Hindlimb muscle (tissue), 1 donor: ENCODE measurements around the gene KRT1. TPM values are rescaled to one million over a fixed set of nuclear protein-coding genes. Genes with fewer than 3 reads are reported as not detected.
"Not testable (repeated sequence)": the region's sequence is repeated elsewhere in the genome, so short reads cannot be mapped to it uniquely, and the experiment has no call there.

Experiments used
- DNase-seq: peaks from one replicate; pipeline ENCODE4 v3.0.0-alpha.2; 2013
- polyA plus RNA-seq: library from polyadenylated mRNA; unstranded; fragments of 120-200 nt; gene quantifications from one replicate; pipeline ENCODE4 v1.2.1, GENCODE V29; 2013; ENCODE audit not compliant: insufficient read length

The KRT1 gene
- polyA plus RNA-seq, 1 donor = 20.8 TPM

DNA sequence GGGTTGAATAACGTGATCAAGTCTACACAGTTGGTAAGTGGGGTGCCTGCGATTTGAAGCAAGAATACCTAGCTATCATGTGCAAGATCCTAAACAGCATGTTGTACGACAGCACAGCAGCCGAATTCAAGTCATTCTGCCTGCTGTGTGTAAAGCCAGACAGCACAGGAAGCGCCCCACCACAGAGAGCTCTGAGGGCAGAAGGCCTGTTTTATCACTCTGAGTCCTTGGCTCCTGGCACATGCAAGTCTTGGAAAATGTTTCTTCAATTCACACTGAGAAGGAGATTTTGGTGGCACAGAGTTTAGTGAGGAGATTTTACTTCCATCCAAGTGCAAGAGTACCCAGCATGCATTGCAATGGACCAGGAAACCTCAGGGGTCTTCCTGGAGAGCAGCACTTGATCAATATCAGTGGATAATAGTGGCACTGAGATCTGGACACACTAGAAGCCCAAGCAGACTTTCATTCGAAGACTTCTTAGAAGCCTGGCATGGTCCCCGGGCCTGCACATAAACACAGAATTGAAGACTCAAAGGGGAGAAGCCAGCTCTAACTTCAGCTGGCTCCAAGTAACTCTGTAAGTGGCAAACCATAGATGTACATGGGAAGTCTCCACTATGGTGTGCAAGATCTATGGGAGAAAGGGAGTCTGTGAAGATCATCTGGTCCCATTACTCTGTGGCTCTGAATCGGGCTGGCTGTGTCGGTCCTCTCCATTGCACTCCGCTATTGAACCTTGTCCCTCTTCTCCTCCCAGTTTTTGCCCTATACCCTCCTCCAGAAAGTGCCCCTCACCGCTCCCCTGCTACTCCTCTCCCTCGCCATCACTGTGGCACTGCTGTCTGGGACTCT, 1.5 kb upstream of the KRT1 start:
- DNase-seq = no peak

GRCh38 chr12:52679875-52680274, 332 bp downstream of the KRT1 start:
- no peak for DNase-seq

DNA sequence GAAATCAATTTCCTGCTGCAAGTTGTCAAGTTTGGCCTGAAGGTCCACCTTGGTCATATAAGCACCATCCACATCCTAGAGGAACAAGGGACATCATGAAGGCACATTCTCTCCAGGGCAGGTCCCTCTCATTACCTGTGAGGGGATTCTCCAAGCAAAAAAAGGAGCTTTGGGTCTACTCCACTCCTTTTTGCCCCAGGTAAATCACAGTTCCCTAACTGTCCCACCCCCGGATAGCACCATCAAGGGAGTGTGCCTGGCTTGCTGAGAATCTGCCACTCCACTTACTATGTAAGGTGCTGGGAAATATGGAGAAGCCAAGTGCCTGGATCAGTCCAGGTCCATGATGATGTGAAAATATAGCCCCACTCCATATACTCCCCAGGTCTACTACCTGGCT, 2.5 kb downstream of the KRT1 start:
- no peak for DNase-seq

DNA sequence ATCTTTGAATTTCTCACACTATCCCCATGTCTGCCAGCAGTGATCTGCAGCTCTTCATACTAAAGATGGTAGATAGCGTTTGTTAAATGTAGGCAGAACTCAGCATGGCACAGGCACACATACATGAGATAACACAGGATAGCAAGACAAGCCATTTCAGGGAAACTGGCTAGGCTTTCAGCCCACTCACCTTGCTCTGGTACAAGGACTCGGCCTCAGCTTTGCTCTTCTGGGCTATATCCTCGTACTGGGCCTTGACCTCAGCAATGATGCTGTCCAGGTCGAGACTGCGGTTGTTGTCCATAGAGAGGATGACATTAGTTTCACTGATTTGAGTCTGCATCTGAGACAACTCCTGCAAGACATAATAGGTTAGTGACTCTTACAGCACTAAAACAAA, 3.1 kb downstream of the KRT1 start:
- no peak for DNase-seq

GRCh38 chr12:52676163-52676562, 4.0 kb downstream of the KRT1 start:
- DNase-seq = no peak

- DNase-seq = no peak
Observed at GRCh38 chr12:52675301-52675701, 4.9 kb downstream of the KRT1 start.

DNA sequence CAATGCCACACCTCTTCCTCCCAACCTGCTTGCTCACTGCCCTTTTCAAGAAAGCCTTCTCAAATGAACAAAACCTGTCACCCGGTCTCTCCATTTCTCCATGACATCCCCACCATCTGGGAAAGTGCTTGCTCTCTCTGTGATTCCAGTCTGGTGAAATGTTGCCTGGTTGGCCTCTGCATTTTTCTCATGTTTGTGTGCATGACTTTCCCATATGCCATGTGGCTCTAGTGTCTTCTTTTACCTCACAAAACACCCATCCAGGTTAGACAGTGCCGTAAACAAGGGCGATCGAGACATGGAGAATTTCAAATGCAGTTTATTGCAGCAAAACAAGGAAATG, 5.8 kb downstream of the KRT1 start:
- DNase-seq = no peak

GRCh38 chr12:52673713-52674432, 6.3 kb downstream of the KRT1 start:
- no peak for DNase-seq

- DNase-seq = no peak
Observed at GRCh38 chr12:52673217-52673616, 7.0 kb downstream of the KRT1 start.

DNA sequence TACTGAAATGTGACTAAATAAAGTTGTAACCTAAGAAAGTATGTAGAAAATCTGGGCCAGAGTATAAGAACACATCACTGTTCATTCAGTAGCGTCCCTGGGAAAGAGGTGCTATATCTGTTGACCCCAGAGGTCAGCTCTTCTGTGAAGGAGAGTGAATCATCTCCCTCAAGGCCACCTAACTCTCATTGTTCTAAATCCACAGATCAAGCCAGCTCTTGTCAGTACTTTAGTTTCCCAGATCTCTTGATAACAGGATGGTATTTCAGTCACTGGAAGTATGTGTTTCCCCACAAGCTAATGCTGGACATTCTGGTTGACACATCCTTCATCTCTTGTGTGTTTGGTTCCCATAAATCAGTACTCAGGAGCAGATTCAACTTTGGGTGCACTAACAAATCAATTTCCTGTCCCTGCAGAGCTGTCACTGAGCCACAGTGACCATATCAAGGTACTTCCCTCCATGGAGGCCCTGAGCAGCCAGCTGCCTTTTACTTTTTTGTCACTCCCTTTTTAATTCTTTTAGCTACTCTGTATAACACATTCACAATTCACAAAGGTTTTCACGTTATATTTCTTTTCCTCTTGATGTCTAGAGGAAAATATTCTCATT, 7.8 kb downstream of the KRT1 start:
- DNase-seq = no peak

DNA sequence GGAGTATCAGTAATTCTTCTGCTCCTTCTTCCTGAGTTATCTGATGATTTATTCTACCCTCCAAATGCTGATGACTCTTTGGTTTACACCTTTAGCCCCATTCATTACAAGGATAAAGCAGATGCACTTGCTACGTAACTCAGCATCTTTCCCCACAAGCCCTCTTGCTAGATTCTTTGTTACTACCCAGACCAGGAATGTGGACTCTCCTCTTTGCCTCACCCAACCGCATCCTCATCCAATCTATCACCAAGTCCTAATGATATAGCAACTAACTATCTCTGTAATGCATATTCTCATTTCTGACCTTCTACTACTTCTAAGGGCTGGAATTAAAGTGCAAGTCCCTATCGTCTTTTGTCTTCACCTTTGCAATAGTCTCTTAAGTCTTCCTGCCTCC, 9.2 kb downstream of the KRT1 start:
- no peak for DNase-seq

- DNase-seq = no peak
Observed at GRCh38 chr12:52670506-52670905, 9.7 kb downstream of the KRT1 start.

GRCh38 chr12:52669941-52670340, 10.3 kb downstream of the KRT1 start:
- not testable (repeated sequence) for DNase-seq

DNA sequence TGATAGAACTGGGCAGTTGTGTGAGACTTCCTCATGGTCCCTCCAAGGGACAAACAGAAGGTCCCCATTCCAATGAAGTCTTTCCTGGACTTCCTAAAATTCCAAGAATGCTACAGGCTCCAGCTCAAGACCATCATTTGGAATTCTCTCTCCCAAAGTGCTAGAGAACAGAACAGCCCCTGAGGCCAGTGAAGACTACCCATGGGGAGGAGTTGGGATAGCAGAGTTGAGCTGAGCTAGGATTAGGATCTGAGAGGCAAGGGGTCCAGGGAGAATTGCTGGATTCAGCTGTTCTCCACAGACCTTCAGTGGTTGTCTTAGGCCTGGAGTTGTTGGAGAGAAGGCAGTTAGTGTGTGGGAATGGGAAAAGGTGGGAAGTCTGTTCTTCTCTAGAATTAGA, 10.8 kb downstream of the KRT1 start:
- DNase-seq = no peak

- DNase-seq = no peak
Observed at GRCh38 chr12:52667931-52668330, 12.3 kb downstream of the KRT1 start.

DNA sequence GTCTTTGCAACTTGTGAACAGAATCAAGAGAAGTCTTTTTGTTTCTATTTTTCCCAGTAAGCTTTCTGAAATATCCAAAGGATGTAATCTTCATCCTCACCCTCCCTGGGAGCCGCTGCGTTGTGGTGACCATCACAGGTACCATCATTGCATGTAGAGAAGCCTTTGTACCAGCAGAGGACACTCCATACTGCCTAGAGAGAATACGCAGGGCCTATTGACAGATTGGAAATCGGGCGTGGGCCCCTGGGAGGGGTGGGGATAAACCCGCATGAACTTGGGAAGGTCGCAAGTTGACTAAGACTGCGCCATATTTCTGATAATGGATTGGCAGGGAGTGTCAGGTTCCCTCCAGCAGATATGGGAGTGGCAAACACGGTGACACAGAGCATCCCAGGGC, 12.7 kb downstream of the KRT1 start:
- no peak for DNase-seq

DNA sequence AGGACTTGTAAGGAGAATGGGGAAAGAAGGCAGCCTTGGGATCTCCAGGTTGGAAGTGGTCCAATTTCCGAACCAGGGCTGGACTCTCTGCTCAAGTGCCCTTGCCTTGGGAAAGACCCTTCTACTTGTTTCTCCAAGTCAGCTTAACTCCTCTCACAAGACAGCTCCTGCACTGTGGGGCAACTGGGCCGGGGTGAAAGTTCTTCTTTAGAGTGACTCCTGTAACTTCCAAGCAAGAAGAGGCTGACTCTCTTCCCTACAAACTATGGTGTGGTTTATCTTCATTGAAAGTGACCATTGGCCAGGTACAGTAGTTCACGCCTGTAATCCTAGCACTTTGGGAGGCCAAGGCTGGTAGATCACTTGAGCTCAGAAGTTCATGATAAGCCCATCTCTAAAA, 13.7 kb downstream of the KRT1 start:
- no peak for DNase-seq

DNA sequence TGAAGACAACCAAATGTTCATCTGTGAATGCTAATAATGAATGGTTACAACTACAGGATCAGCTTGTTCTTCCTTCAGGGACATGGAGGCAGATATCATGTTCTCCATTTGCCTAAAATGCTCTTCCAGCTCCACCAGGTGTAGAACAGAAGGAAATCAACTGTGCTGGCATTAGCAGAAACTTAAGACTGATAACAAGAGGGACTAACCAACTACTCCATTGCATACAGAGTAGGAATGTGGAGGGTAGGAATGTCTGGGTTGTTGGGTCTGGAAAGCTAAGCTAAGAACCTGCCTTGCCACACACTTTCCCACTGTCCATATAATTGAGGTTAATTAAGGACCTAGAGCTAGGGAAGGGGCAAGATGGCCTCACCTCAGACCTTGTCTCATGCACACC, 16.8 kb downstream of the KRT1 start:
- no peak for DNase-seq

GRCh38 chr12:52662918-52663229, 17.3 kb downstream of the KRT1 start:
- no peak for DNase-seq

- DNase-seq = no peak
Observed at GRCh38 chr12:52662093-52662917, 17.9 kb downstream of the KRT1 start.

GRCh38 chr12:52661668-52662067, 18.5 kb downstream of the KRT1 start:
- no peak for DNase-seq

- DNase-seq = no peak
Observed at GRCh38 chr12:52660934-52661499, 19.2 kb downstream of the KRT1 start.

- DNase-seq = no peak
Observed at GRCh38 chr12:52659951-52660350, 20.3 kb downstream of the KRT1 start.
